Pons (tissue), 1 donor: Measurements from ENCODE around the gene CKAP2L.
A peak's percentile ranks its signal among the peaks of the same experiment; 100 is the strongest.
"Not testable (repeated sequence)": the region's sequence is repeated elsewhere in the genome, so short reads cannot be mapped to it uniquely, and the experiment has no call there.

Experiments
- DNase-seq: peaks from one replicate; pipeline ENCODE4 v3.0.0-alpha.2; 2016; ENCODE audit warnings: low spot score

Gene CKAP2L

GRCh38 chr2:112725545-112726457, 38.6 kb downstream of the CKAP2L start:
- DNase-seq = no peak

- no peak for DNase-seq
These were observed 39.6 kb downstream of the CKAP2L start for GRCh38 chr2:112724591-112725525.

- DNase-seq = no peak
These were observed 40.4 kb downstream of the CKAP2L start for GRCh38 chr2:112723995-112724394.

GRCh38 chr2:112723547-112723940, 40.9 kb downstream of the CKAP2L start:
- DNase-seq = no peak

- DNase-seq = no peak
These were observed 41.4 kb downstream of the CKAP2L start for GRCh38 chr2:112722816-112723546.

GRCh38 chr2:112721819-112722522, 42.4 kb downstream of the CKAP2L start:
- DNase-seq = no peak

GRCh38 chr2:112720785-112721184, 43.6 kb downstream of the CKAP2L start, which contains the start of gene NT5DC4:
TSS of gene NT5DC4 (plus strand) at chr2:112721020. CDS start at chr2:112721080, 60 bp downstream.
- no peak for DNase-seq

GRCh38 chr2:112718863-112719370, 45.5 kb downstream of the CKAP2L start:
- no peak for DNase-seq

- not testable (repeated sequence) for DNase-seq
These were observed 47.5 kb downstream of the CKAP2L start for GRCh38 chr2:112716826-112717352.

GRCh38 chr2:112716094-112716493, 48.3 kb downstream of the CKAP2L start:
- DNase-seq = not testable (repeated sequence)

GRCh38 chr2:112714836-112715631, 49.4 kb downstream of the CKAP2L start:
- DNase-seq = no peak

GRCh38 chr2:112714331-112714730, 50.1 kb downstream of the CKAP2L start:
- DNase-seq = no peak

- DNase-seq = no peak
These were observed 50.5 kb downstream of the CKAP2L start for GRCh38 chr2:112713926-112714325.

- DNase-seq = no peak
These were observed 50.9 kb downstream of the CKAP2L start for GRCh38 chr2:112713585-112713925.

- no peak for DNase-seq
These were observed 51.4 kb downstream of the CKAP2L start for GRCh38 chr2:112712903-112713584.

- DNase-seq = no peak
These were observed 51.9 kb downstream of the CKAP2L start for GRCh38 chr2:112712465-112712864.

GRCh38 chr2:112710956-112711750, 53.3 kb downstream of the CKAP2L start:
- no peak for DNase-seq

- DNase-seq = peak; percentile 64
These were observed 54.7 kb downstream of the CKAP2L start for GRCh38 chr2:112709703-112710102.

- DNase-seq = peak; percentile 22
These were observed 55.4 kb downstream of the CKAP2L start for GRCh38 chr2:112708968-112709367.
